ENCODE data around the gene THOC6. TPM values are rescaled to one million over a fixed set of nuclear protein-coding genes. Genes with fewer than 3 reads are reported as not detected.
"Not testable (repeated sequence)": the region's sequence is repeated elsewhere in the genome, so short reads cannot be mapped to it uniquely, and the experiment has no call there.

Gene THOC6
- total RNA-seq, 1 experiment from 2014 or later = 120 TPM

DNA sequence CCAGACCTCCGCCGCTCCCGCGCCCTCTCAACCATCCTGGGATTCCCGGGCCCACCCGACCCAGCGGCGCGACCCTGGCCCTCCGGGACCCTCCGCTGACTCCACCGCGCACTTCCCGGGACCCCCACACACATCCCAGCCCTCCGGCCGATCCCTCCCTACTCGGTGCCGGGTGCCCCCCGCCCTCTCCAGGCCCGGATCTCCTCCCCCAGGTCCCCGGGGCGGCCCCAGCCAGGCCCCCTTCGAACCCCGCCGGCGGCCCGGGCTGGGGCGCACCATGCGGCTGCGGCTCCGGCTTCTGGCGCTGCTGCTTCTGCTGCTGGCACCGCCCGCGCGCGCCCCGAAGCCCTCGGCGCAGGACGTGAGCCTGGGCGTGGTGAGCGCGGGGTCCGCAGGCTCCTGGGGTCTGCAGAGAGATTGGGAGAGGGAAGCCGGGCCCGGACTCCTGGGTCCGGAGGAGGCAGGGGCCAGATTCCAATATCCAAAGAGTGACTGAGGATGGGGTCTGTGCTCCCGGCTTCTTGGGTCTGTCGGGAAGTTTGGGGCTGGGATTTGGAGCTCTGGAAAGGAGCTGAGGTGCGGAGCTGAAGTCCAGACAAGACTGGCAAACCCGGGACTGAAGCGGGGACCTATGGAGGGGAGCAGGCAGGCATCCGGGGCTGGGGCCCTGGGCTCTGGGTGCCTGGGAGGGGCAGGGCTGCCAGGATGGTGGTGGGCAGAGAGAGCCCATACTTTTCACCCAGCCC lies 23.0 kb downstream of the THOC6 start:
- in situ Hi-C loops (cut with HindIII; ENCODE audit: low sequenced_read_pairs) = no loop called here
- DNase-seq (ENCODE audit: low spot score) = no peak

DNA sequence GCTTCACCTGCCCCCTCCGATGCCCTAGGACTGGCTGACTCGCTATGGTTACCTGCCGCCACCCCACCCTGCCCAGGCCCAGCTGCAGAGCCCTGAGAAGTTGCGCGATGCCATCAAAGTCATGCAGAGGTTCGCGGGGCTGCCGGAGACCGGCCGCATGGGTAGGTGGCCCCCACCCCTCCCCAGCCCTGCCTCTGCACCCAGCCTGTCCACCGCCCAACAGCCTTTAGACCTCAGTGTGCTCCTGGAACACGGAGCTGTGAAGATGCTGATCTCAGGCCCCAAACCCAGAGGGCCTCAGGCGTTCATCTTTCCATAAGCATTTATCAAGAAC lies 23.5 kb downstream of the THOC6 start:
- DNase-seq (ENCODE audit: low spot score) = no peak
- in situ Hi-C loops (cut with HindIII; ENCODE audit: low sequenced_read_pairs) = no loop called here

DNA sequence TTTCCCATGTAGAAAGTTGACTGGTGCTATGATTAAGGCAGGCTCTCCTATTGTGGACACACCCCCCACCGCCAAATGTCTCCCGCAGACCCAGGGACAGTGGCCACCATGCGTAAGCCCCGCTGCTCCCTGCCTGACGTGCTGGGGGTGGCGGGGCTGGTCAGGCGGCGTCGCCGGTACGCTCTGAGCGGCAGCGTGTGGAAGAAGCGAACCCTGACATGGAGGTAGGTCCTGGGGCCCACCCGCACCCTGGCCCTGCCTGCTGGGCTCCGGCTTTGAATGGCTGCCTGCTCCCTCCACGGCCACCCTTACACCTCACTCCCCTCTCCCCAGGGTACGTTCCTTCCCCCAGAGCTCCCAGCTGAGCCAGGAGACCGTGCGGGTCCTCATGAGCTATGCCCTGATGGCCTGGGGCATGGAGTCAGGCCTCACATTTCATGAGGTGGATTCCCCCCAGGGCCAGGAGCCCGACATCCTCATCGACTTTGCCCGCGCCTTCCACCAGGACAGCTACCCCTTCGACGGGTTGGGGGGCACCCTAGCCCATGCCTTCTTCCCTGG lies 26.2 kb downstream of the THOC6 start:
- in situ Hi-C loops (cut with HindIII; ENCODE audit: low sequenced_read_pairs) = no loop called here
- no peak for DNase-seq (ENCODE audit: low spot score)

DNA sequence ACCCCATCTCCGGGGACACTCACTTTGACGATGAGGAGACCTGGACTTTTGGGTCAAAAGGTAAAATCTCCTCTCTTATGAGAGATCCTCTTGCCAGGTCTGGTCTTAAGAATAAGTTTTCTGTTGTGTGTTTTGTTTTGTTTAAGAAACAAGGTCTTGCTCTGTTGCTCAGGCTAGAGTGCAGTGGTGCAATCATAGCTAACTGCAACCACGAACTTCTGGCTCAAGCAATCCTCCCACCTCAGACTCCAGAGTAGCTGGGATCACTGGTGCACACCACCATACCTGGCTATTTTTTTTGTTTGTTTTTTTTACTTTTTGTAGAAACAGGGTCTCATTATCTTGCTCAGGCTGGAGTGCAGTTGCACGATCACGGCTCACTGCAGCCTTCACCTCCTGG lies 26.7 kb downstream of the THOC6 start:
- in situ Hi-C loops (cut with HindIII; ENCODE audit: low sequenced_read_pairs) = no loop called here

DNA sequence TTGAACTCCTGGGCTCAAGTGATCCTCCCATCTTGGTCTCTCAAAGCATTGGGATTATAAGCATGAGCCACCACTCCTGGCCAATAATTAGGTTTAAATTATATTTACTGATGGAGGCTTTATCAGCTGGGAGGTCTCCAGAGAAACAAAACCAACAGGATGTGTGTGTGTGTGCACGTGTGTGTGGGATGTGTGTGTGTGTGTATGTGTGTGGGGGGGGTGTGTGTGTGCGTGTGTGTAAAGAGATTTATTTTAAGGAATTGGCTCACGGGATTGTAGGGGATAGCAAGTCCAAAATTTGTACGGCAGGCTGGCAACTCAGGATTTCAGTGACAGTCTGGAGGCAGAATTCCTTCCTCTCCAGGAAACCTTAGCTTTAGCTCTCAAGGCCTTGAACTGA lies 27.2 kb downstream of the THOC6 start:
- in situ Hi-C loops (cut with HindIII; ENCODE audit: low sequenced_read_pairs) = no loop called here
- no peak for DNase-seq (ENCODE audit: low spot score)

More for the DNA sequence above, 26.7 kb downstream of the THOC6 start:
- no peak for DNase-seq (ENCODE audit: low spot score)

DNA sequence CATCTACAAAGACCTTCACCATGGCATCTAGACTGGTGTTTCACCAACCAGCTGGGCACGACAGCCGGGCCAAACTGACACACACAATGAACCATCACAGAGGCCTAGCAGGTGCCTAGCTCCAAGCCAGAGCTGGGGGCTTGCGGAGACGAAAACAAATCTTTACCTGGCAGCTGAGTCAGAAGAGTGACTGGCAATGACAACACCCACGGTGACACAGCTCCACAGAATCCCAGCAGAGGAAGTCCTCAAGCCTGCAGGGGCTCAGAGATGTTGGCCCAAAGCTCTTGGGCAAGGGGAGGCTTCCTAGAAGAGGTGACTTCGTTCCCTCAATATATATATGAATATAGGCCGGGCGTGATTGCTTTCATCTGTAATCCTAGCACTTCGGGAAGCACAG lies 27.7 kb downstream of the THOC6 start:
- in situ Hi-C loops (cut with HindIII; ENCODE audit: low sequenced_read_pairs) = no loop called here
- DNase-seq (ENCODE audit: low spot score) = no peak

DNA sequence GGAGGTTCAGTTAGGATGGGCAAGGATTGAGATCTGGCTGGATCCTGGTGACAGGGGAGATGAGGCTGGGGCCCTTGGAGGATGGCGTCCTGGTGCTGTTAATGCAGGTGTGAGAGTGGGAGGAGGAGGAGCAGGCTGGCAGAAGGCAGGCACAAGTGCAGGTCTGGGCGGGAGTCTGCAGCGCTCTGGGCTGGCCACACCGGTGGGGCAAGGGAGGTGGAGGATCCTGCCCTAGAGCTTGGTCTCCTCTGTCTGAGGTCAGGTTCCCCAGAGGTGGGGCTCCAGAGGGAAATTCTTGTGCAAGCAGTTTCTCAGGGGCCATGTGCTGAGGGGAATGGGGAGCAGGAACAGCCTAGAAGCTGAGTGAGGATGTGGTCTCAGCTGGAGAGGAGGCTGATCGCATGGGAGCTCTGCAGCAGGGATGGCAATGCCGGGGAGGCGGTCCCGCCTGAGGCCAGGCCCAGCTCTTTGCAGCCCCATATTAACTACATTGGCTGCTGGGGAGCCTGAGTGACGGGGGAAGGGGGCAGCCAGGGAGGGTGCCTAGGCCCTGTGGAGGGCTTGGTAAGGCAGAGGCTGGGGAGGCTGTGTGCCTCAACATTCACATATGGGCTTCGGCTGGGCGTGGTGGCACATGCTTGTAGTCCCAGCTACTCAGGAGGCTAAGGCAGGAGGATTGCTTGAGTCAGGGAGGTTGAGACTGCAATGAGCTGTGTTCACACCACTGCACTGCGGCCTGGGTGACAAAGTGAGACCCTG lies 28.9 kb downstream of the THOC6 start:
- DNase-seq (ENCODE audit: low spot score); in situ Hi-C loops (cut with HindIII; ENCODE audit: low sequenced_read_pairs): not testable (repeated sequence)

DNA sequence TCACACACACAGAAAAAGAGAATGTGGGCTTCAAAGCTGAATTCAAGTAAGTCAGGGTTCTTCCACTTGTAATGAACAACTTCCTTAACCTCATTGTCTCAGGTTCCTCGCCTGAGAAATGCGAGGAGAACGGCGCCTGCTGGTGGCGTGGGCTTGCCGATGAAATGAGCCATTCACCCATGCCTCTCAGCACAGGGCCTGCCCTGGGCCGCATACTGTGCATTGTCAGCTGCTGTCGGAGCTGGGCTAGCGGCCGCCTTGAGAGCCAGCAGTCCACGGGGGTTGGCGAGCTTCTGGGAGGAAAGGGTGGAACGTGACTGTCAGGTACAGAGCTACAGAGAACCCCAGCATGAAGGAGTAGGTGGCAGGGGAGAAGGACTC lies 29.5 kb downstream of the THOC6 start:
- in situ Hi-C loops (cut with HindIII; ENCODE audit: low sequenced_read_pairs); DNase-seq (ENCODE audit: low spot score): not testable (repeated sequence)

DNA sequence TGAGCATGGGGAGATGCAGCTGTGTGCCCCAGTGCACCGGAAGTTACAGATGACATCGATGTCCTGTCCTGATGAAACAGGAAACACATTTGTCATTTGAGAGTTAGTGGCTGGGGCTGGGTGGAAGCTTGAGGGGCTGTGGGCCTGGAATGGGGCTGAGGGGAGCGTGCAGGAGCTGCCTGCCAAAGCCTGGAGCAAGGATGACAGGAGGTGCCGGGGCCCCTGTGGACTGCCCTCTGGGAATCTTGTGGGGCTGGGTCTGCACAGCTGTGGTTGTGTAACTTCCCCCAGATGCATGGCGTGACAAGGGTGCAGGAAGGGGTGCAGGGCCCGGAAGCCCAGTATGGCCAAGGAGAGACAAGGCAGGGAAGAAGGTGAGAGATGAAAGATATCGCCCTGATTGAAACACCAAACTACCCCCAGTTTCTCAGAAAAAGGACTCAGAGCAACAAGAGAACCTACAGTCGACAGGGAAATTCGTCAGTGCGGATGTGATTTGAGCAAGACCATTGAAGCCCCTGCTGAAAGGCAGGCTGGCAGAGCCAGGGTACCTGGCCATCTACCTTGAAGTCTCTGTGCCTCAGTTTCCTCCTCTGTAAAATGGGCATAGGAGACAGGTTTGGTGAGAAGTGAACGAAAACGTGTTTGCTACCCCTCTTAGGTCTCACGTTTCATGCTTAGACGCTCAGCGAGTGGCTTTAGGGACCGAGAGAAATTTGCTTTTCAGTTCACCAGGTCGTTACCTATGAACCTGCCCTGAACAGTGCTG lies 31.3 kb downstream of the THOC6 start:
- in situ Hi-C loops (cut with HindIII; ENCODE audit: low sequenced_read_pairs) = no loop called here

DNA sequence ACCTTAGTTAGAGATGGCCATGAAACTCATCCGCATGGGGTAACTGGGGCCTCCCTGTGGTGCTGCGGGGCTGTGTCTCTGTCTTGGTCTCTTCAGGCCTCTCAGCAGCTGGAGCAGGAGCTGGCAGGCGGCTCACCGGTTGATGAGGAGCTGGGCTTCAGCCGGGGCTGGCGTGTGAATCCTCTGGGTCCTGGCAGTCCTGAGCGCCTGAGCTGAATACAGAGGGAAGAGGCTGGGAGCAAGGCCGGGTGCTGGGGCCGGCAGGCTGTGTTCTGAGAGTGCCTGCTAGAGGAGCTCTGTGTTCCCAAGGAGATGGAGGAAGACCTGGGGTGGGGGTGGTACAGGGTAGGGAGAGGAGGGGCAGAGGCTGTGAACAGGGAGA lies 31.9 kb downstream of the THOC6 start:
- in situ Hi-C loops (cut with HindIII; ENCODE audit: low sequenced_read_pairs); DNase-seq (ENCODE audit: low spot score): not testable (repeated sequence)

More for the DNA sequence above, 31.3 kb downstream of the THOC6 start:
- DNase-seq (ENCODE audit: low spot score) = no peak

DNA sequence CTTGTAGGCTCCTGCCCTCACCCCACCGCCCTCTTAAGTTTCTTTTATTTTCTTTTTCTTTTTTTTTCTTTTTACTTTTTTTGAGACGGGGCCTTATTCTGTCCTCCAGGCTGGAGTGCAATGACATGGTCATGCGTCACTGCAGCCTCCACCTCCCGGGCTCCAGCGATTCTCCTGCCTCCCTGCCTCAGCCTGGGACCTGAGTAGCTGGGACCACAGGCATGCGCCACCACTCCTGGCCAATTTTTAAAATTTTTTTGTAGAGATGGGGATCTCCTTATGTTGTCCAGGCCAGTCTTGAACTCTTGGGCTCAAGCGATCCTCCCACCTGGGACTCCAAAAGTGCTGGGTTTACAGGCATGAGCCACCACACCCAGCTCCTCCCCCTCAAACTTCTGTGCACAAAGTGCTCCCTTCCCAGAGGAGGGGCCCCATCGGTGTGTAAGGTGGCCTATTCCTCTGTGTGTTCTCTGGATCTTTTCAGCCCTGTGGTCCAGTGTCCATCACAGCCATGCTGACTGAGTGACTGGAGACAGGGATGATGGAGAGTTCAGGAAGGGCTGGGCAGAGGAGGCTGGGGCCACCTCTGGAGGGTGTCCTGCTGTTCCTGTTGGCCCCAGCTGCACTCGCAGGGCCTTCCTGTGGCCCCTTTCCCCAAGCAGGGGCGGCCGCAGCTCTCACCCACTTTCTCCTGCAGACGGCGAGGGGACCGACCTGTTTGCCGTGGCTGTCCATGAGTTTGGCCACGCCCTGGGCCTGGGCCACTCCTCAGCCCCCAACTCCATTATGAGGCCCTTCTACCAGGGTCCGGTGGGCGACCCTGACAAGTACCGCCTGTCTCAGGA lies 32.7 kb downstream of the THOC6 start:
- no peak for DNase-seq (ENCODE audit: low spot score)
- in situ Hi-C loops (cut with HindIII; ENCODE audit: low sequenced_read_pairs) = no loop called here

DNA sequence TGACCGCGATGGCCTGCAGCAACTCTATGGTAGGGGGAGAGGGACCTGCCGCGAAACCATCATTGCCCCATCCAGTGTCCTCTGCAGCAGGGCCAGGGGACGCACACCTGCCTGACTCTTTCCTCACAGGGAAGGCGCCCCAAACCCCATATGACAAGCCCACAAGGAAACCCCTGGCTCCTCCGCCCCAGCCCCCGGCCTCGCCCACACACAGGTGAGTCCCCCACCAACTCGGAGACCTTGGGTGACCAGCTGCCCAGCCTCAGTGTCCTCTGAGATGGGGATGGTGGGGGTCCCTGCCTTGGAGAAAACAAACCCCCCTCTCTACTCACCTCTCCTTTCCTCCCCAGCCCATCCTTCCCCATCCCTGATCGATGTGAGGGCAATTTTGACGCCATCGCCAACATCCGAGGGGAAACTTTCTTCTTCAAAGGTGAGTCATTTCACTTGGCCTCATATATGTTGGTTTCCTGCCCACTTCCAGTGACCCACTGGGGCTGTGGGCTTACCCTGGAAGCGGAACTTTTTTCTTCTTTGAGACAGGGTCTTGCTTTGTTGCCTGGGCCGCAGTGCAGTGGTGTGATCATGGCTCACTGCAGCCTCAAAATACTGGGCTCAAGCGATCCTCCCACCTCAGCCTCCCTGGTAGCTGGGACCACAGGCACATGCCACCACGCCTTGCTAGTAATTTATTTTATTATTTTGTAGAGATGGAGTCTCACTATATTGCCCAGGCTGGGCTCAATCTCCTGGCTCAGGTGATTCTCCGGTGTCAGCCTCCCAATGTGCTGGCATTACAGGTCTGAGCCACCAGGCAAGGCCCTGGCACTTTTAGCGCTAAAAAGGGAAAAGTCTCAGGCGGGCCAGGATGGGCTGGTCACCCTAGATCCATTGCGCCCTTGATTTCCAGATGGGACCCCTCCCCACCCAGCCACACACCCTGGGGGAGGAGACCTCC lies 33.6 kb downstream of the THOC6 start:
- in situ Hi-C loops (cut with HindIII; ENCODE audit: low sequenced_read_pairs) = no loop called here
- DNase-seq (ENCODE audit: low spot score) = no peak

DNA sequence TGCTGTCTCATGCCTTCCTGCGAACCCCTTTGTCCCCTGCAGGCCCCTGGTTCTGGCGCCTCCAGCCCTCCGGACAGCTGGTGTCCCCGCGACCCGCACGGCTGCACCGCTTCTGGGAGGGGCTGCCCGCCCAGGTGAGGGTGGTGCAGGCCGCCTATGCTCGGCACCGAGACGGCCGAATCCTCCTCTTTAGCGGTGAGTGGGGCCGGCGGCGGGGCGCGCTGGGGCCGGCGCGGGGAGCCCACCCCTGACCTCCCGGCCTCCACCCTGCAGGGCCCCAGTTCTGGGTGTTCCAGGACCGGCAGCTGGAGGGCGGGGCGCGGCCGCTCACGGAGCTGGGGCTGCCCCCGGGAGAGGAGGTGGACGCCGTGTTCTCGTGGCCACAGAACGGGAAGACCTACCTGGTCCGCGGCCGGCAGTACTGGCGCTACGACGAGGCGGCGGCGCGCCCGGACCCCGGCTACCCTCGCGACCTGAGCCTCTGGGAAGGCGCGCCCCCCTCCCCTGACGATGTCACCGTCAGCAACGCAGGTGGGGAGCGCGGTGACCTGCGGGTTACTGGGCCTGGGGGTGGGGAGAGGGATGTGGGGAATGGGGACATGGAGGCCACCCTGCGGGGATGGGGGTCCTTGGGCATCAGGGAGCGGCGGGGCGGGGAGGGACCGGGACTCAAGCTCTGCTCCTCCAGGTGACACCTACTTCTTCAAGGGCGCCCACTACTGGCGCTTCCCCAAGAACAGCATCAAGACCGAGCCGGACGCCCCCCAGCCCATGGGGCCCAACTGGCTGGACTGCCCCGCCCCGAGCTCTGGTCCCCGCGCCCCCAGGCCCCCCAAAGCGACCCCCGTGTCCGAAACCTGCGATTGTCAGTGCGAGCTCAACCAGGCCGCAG lies 34.5 kb downstream of the THOC6 start:
- peak; percentile 61 for DNase-seq (ENCODE audit: low spot score)
- in situ Hi-C loops (cut with HindIII; ENCODE audit: low sequenced_read_pairs) = no loop called here

DNA sequence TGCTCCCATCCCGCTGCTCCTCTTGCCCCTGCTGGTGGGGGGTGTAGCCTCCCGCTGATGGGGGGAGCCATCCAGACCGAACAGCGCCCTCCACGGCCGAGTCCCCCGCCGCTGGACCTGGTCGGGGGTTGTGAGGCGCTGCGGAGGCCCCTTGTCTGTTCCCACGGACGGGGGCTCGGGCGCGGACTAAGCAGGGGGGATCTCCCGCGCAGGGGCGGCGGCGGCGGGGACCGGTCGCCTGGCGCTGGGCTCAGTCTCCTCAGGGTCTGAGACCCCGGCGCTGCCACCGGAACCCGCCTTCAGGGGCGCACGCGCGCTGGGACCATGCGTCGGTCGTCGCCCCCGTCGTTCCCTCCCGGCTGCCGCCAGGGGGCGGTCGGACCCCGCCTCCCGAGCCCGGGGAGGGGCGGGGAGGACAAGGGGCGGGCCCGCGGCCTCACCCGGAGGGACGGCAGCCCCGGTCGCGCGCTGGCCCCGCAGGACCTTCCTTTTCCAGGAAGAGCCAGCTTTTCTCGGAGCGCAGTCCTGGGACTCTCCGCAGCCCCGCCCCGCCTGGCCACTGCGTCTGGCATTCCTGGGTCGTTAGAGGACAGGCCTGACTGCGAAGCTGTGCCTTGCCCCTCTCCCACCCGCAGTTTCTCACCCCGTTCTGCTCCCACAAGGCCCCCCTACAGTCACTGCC lies 35.3 kb downstream of the THOC6 start:
- in situ Hi-C loops (cut with HindIII; ENCODE audit: low sequenced_read_pairs) = no loop called here

DNA sequence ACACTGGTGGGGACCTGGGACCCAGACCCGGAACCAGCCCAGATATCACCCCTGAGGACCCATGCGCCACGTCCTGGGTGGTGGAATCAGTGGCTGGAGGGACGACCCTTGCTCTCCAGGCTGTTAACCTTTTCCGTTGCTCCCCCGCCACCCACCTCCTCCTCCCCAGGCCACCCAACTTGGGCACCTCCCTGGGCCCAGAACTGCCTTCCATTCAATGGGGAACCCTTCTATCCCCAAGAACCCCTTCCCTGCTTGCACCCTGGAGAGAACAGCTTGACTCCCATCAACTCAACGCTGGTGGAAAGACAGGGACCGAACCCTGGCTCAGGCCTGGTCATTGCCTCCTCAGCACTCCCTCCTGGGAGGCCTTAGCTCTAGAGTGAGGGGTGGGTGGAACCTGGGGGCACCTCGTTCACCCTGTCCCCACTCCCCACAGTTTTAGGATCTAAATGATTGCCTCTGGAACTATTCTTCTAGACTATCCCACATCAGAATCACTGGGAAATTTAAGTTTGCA lies 35.9 kb downstream of the THOC6 start:
- no peak for DNase-seq (ENCODE audit: low spot score)
- in situ Hi-C loops (cut with HindIII; ENCODE audit: low sequenced_read_pairs) = loop anchor here (5.0 kb wide), 1 partner anchor 88 kb away; no protein-coding TSS in a partner anchor

More for the DNA sequence above, 35.3 kb downstream of the THOC6 start:
- peak; percentile 81 for DNase-seq (ENCODE audit: low spot score)

Data from G401 (cell line).